Iris pigment epithelial cell (primary cell): ENCODE data around the gene MMP23B.
"Not testable (repeated sequence)": the region's sequence is repeated elsewhere in the genome, so short reads cannot be mapped to it uniquely, and the experiment has no call there.

Source experiments
- DNase-seq: peaks from one replicate; pipeline ENCODE4 v3.0.0-alpha.2; 2011; ENCODE audit warnings: low read depth

MMP23B gene

GRCh38 chr1:1630965-1631781 is 800 bp upstream of the MMP23B start:
- no peak for DNase-seq

- DNase-seq, result not testable (repeated sequence)
Measured at GRCh38 chr1:1633409-1633808, 1.4 kb downstream of the MMP23B start.

- not testable (repeated sequence) for DNase-seq
Measured at GRCh38 chr1:1634613-1635012, 2.6 kb downstream of the MMP23B start.

- not testable (repeated sequence) for DNase-seq
Measured at GRCh38 chr1:1636621-1637478, 4.9 kb downstream of the MMP23B start.

- not testable (repeated sequence) for DNase-seq
Measured at GRCh38 chr1:1637479-1637875, 5.5 kb downstream of the MMP23B start.

- DNase-seq, result not testable (repeated sequence)
Measured at GRCh38 chr1:1638528-1638927, 6.6 kb downstream of the MMP23B start.

- not testable (repeated sequence) for DNase-seq
Measured at GRCh38 chr1:1639368-1639767, 7.4 kb downstream of the MMP23B start.

GRCh38 chr1:1640081-1640480 is 8.1 kb downstream of the MMP23B start:
- not testable (repeated sequence) for DNase-seq

- DNase-seq, result not testable (repeated sequence)
Measured at GRCh38 chr1:1640711-1641461, 8.9 kb downstream of the MMP23B start.

GRCh38 chr1:1646326-1646725 is 14.4 kb downstream of the MMP23B start:
- DNase-seq, result not testable (repeated sequence)

GRCh38 chr1:1647567-1648241 is 15.7 kb downstream of the MMP23B start:
- not testable (repeated sequence) for DNase-seq

- DNase-seq, result not testable (repeated sequence)
Measured at GRCh38 chr1:1648265-1648664, 16.3 kb downstream of the MMP23B start.

- DNase-seq, result peak; percentile 97
Measured at GRCh38 chr1:1658583-1659549, 26.9 kb downstream of the MMP23B start, which contains the start of gene CDK11B. Gene CDK11B (minus strand): TSS chr1:1659004. CDS start chr1:1657485, 1,519 bp downstream.

- DNase-seq, result peak; percentile 28
Measured at GRCh38 chr1:1662392-1662791, 30.4 kb downstream of the MMP23B start.

- DNase-seq, result peak; percentile 14
Measured at GRCh38 chr1:1662830-1663560, 31.0 kb downstream of the MMP23B start.

- not testable (repeated sequence) for DNase-seq
Measured at GRCh38 chr1:1664318-1664717, 32.3 kb downstream of the MMP23B start.

GRCh38 chr1:1664941-1665814 is 33.2 kb downstream of the MMP23B start:
- no peak for DNase-seq

- no peak for DNase-seq
Measured at GRCh38 chr1:1665815-1666251, 33.9 kb downstream of the MMP23B start.
